Astrocyte (in vitro differentiated cells and primary cell): Measurements from ENCODE around the gene PRKCG. TPM values are rescaled to one million over a fixed set of nuclear protein-coding genes. Genes with fewer than 3 reads are reported as not detected.

Experiments
- DNase-seq: peaks from one replicate; pipeline ENCODE4 v3.0.0-alpha.2; 2010; ENCODE audit warnings: low read depth
- FAIRE-seq: peaks from 2 replicates; lab custom pipeline; 2011; peaks lifted over from hg19 to GRCh38; lab: Jason Lieb, UNC
- H2AFZ ChIP-seq: 2 replicates; pipeline ENCODE4 v1.6.0; 2012; ENCODE audit warnings: low read depth, low read length, inconsistent platforms
- H3K27ac ChIP-seq: 2 replicates; pipeline ENCODE4 v1.5.1; 2011; ENCODE audit warnings: low read depth, low read length, inconsistent platforms
- H3K27me3 ChIP-seq: 2 replicates; pipeline ENCODE4 v1.6.0; 2011; ENCODE audit warnings: low read length, inconsistent platforms; ENCODE audit not compliant: insufficient read depth
- H3K36me3 ChIP-seq: 2 replicates; pipeline ENCODE4 v1.5.1; 2011; ENCODE audit warnings: low read length, inconsistent platforms; ENCODE audit not compliant: insufficient read depth
- H3K4me1 ChIP-seq: 2 replicates; pipeline ENCODE4 v1.5.1; 2011; ENCODE audit warnings: low read length, inconsistent platforms; ENCODE audit not compliant: insufficient read depth
- H3K4me2 ChIP-seq: 2 replicates; pipeline ENCODE4 v1.6.0; 2012; ENCODE audit warnings: low read length, inconsistent platforms
- H3K4me3 ChIP-seq: 2 replicates; pipeline ENCODE4 v1.5.1; 2011; ENCODE audit warnings: low read depth, mild to moderate bottlenecking, low read length, inconsistent platforms; ENCODE audit not compliant: insufficient read depth
- H3K79me2 ChIP-seq: 2 replicates; pipeline ENCODE4 v1.6.0; 2012; ENCODE audit warnings: mild to moderate bottlenecking, low read length, inconsistent platforms; ENCODE audit not compliant: insufficient read depth
- H3K9ac ChIP-seq: 2 replicates; pipeline ENCODE4 v1.6.0; 2012; ENCODE audit warnings: mild to moderate bottlenecking, low read length, inconsistent platforms
- H3K9me3 ChIP-seq: 2 replicates; pipeline ENCODE4 v1.5.1; 2012; ENCODE audit warnings: low read depth, mild to moderate bottlenecking, low read length, inconsistent platforms; ENCODE audit not compliant: insufficient read depth
- H4K20me1 ChIP-seq: 2 replicates; pipeline ENCODE4 v1.6.0; 2012; ENCODE audit warnings: low read length, inconsistent platforms; ENCODE audit not compliant: insufficient read depth
- H3K27ac Mint-ChIP-seq: one replicate; pipeline ENCODE4 v1.8.0; 2021; ENCODE audit warnings: mild to moderate bottlenecking, mixed read lengths; ENCODE audit not compliant: unreplicated experiment
- H3K27me3 Mint-ChIP-seq: one replicate; pipeline ENCODE4 v1.8.0; 2021; ENCODE audit warnings: low read depth, mixed read lengths; ENCODE audit not compliant: unreplicated experiment
- H3K36me3 Mint-ChIP-seq: one replicate; pipeline ENCODE4 v1.8.0; 2021; ENCODE audit warnings: low read depth, mixed read lengths; ENCODE audit not compliant: unreplicated experiment
- H3K4me1 Mint-ChIP-seq: one replicate; pipeline ENCODE4 v1.8.0; 2021; ENCODE audit warnings: low read depth, mixed read lengths; ENCODE audit not compliant: unreplicated experiment
- H3K4me3 Mint-ChIP-seq: one replicate; pipeline ENCODE4 v1.8.0; 2021; ENCODE audit warnings: mild to moderate bottlenecking, moderate library complexity, mixed read lengths; ENCODE audit not compliant: unreplicated experiment
- H3K9me3 Mint-ChIP-seq: one replicate; pipeline ENCODE4 v1.8.0; 2021; ENCODE audit warnings: mild to moderate bottlenecking, mixed read lengths; ENCODE audit not compliant: unreplicated experiment
- EZH2 ChIP-seq: IDR thresholded peaks from 2 replicates; pipeline ENCODE4 v1.6.1; 2012; ENCODE audit warnings: mild to moderate bottlenecking, low read length, inconsistent platforms; ENCODE audit not compliant: insufficient read depth
- total RNA-seq: library from RNA; stranded (reverse); gene quantifications from 2 replicates; pipeline ENCODE4 v1.2.1, GENCODE V29; 2021
- TF ChIP-seq, protein P1 (sequence below): IDR thresholded peaks from 2 replicates; pipeline ENCODE4 v1.5.1; 2011; ENCODE audit warnings: low read depth, mild to moderate bottlenecking, inconsistent platforms, low read length, moderate library complexity; ENCODE audit not compliant: insufficient read depth

PRKCG gene
- total RNA-seq, 1 donor from 2014 or later: 0.41 TPM

DNA sequence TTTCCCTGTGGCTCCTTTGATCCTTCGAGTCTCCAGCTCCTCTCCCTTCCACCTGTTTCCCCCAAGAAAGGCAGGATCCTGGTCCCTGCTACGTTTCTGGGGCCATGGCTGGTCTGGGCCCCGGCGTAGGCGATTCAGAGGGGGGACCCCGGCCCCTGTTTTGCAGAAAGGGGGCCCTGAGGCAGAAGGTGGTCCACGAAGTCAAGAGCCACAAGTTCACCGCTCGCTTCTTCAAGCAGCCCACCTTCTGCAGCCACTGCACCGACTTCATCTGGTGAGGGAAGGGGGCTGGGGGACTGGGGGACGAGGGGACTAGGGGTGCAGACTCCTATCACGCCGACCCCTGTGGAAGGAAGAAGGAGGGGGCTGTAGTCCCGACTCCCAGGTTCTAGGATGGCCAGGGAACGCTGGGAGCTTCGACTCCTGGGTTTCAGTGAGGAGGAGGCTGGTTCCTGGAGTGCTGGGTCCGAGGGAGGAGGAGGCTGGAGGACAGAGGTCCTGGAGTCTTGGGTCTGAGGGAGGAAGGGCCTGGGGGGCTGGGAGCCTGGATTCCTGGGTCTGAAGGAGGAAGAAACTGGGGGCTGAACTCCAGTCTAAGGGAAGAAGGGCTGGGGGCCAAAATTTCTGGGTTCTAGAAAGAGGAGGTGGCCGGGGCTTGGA, 524 bp downstream of the PRKCG start:
- Histone ChIP-seq H3K9me3 (no peaks in the 10 kb centered on the region), H3K9ac (no peak overlapping the region), H3K4me1 (peaks cover 15% of the 10 kb centered on the region), H4K20me1 (no peaks in the 10 kb centered on the region), H3K27me3 (peaks cover 51% of the 10 kb centered on the region), H3K4me3 (peak overlapping the region; percentile 30), H2AFZ (no peak overlapping the region), H3K27ac (no peak overlapping the region), H3K79me2 (no peaks in the 10 kb centered on the region), H3K36me3 (no peaks in the 10 kb centered on the region), H3K4me2 (peak overlapping the region; percentile 79)
- no peaks in the 10 kb centered on the region for H3K9me3 Mint-ChIP-seq
- no peak for DNase-seq
- H3K36me3 Mint-ChIP-seq: peaks cover under 1% of the 10 kb centered on the region
- H3K27me3 Mint-ChIP-seq: peaks cover 25% of the 10 kb centered on the region
- TF ChIP-seq, protein P1, sequence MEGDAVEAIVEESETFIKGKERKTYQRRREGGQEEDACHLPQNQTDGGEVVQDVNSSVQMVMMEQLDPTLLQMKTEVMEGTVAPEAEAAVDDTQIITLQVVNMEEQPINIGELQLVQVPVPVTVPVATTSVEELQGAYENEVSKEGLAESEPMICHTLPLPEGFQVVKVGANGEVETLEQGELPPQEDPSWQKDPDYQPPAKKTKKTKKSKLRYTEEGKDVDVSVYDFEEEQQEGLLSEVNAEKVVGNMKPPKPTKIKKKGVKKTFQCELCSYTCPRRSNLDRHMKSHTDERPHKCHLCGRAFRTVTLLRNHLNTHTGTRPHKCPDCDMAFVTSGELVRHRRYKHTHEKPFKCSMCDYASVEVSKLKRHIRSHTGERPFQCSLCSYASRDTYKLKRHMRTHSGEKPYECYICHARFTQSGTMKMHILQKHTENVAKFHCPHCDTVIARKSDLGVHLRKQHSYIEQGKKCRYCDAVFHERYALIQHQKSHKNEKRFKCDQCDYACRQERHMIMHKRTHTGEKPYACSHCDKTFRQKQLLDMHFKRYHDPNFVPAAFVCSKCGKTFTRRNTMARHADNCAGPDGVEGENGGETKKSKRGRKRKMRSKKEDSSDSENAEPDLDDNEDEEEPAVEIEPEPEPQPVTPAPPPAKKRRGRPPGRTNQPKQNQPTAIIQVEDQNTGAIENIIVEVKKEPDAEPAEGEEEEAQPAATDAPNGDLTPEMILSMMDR: no peak
- TF ChIP-seq EZH2: peak; percentile 26
- no peak for FAIRE-seq
- peak overlapping the region; percentile 66 for H3K4me3 Mint-ChIP-seq
- H3K27ac Mint-ChIP-seq: no peak overlapping the region
- H3K4me1 Mint-ChIP-seq: no peaks in the 10 kb centered on the region

DNA sequence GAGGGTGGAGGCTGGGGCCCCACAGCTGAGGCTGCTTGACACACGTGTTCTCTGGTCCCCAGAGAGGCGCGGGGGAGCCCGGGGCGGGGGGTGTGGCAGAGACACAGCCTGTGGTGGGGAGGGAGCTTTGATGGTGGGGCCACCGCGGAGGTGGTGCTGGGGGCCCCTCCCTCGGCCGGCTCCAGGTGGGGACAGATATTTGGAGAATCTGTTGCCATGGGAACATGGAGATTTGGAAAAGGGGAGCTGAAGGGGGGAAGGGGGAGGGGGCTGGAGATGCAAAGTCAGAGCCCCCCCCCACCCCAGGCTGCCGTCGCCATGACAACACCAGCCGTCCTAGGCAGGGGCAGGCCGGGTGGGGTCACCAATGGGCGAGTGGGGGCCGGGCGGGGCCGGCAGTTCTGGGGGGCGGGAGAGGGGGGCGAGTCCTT, 1.2 kb downstream of the PRKCG start:
- TF ChIP-seq EZH2: no peak
- TF ChIP-seq, protein P1: no peak
- H3K9me3 Mint-ChIP-seq: no peaks in the 10 kb centered on the region
- no peak overlapping the region for H3K4me3 Mint-ChIP-seq
- Histone ChIP-seq H3K4me1 (peaks cover 15% of the 10 kb centered on the region), H3K27me3 (peaks cover 51% of the 10 kb centered on the region), H3K27ac (no peak overlapping the region), H3K36me3 (no peaks in the 10 kb centered on the region), H2AFZ (no peak overlapping the region), H4K20me1 (no peaks in the 10 kb centered on the region), H3K9me3 (no peaks in the 10 kb centered on the region), H3K79me2 (no peaks in the 10 kb centered on the region), H3K4me3 (no peak overlapping the region), H3K9ac (no peak overlapping the region), H3K4me2 (no peak overlapping the region)
- H3K27ac Mint-ChIP-seq: no peak overlapping the region
- no peak for DNase-seq
- H3K36me3 Mint-ChIP-seq: no peaks in the 10 kb centered on the region
- no peaks in the 10 kb centered on the region for H3K4me1 Mint-ChIP-seq
- FAIRE-seq: no peak
- peaks cover 27% of the 10 kb centered on the region for H3K27me3 Mint-ChIP-seq

DNA sequence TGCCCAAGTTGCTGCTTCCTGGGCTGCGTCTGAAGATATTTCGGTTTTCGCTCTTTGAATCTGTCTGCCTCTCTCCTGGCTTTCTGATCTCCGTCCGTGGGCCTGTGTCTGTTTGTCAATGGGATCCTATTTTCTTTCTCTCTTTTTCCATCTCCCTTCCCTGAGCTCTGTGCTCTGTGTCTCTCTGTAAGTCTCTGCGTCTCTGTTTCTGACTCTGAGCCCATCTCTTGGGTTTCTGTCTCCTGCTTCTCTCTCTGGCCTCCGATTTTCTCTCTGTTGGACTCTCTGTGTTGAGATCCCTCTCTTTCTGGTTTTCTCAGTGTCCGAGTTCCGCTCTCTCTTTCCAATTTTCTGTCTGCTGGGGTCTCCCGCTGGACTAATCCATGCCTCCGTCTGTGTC, 1.7 kb downstream of the PRKCG start:
- Histone ChIP-seq H3K27ac (no peak overlapping the region), H3K9ac (no peak overlapping the region), H3K27me3 (peaks cover 51% of the 10 kb centered on the region), H4K20me1 (no peaks in the 10 kb centered on the region), H3K9me3 (no peaks in the 10 kb centered on the region), H3K4me2 (peak overlapping the region; percentile 6), H3K4me1 (peaks cover 14% of the 10 kb centered on the region), H2AFZ (no peak overlapping the region), H3K36me3 (no peaks in the 10 kb centered on the region), H3K79me2 (no peaks in the 10 kb centered on the region), H3K4me3 (no peak overlapping the region)
- no peaks in the 10 kb centered on the region for H3K36me3 Mint-ChIP-seq
- H3K27ac Mint-ChIP-seq: no peak overlapping the region
- H3K27me3 Mint-ChIP-seq: peaks cover 28% of the 10 kb centered on the region
- DNase-seq (no peak), FAIRE-seq (no peak)
- H3K9me3 Mint-ChIP-seq: no peaks in the 10 kb centered on the region
- H3K4me1 Mint-ChIP-seq: no peaks in the 10 kb centered on the region
- TF ChIP-seq, protein P1: no peak
- no peak for TF ChIP-seq EZH2
- peak overlapping the region; percentile 27 for H3K4me3 Mint-ChIP-seq
